SK-N-MC (cell line): ENCODE results near the gene SMG6.

Experiments
- EZH2 ChIP-seq: fragments of 200-600 bp; sonication (generic); IDR thresholded peaks from one replicate; pipeline ENCODE4 v1.6.1; 2017; ENCODE audit warnings: antibody characterized with exemption
- FOXP2 ChIP-seq: optimal IDR thresholded peaks from 2 replicates; pipeline ENCODE3; 2011; ENCODE audit warnings: mild to moderate bottlenecking, moderate library complexity; ENCODE audit not compliant: insufficient read depth; ENCODE audit errors: extremely low read length, control extremely low read depth
- POLR2AphosphoS5 ChIP-seq: IDR thresholded peaks from 2 replicates; pipeline ENCODE4 v1.6.1; 2012; ENCODE audit warnings: mild to moderate bottlenecking, low read depth, low read length, borderline replicate concordance

DNA sequence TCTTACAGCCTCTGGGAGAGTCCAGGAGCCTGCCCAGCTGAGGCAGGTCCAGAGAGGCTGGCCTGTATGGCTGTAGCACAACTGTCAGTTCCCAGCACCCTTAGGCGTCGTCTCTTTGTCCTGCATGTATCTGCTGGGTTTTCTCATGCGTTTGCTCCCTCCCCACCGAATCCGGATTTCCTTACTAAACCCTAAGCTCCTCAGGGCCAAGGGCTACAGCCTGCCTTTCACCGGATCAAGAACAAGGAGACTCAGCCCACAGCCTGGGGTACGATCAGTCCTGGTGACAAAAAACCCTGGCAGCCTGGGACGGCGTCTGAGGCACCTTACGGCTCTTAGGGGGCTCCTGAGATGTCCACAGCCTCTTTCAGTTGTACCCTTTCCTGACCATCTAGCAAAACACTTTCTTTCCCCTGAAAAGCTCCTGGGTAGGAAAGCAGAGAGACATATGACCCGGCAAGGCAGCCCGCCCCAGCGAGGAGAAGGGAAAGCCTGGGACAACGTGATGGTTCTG is 236.5 kb downstream of the SMG6 start:
- no peak for TF ChIP-seq POLR2AphosphoS5
- TF ChIP-seq EZH2: no peak
- TF ChIP-seq FOXP2: no peak
